H1 (cell line): ENCODE results near the gene AFTPH. TPM values are rescaled to one million over a fixed set of nuclear protein-coding genes. Genes with fewer than 3 reads are reported as not detected.

ENCODE experiments used
- CEBPB ChIP-seq: IDR thresholded peaks from 2 replicates; pipeline ENCODE4 v1.6.1; 2012; ENCODE audit warnings: low read depth, low read length
- CHD1 ChIP-seq: IDR thresholded peaks from 2 replicates; pipeline ENCODE4 v1.6.1; 2012; ENCODE audit warnings: low read depth, low read length, improper control_type of control experiment
- CREB1 ChIP-seq: IDR thresholded peaks from 2 replicates; pipeline ENCODE4 v1.6.1; 2012; ENCODE audit warnings: inconsistent platforms
- EZH2 ChIP-seq: fragments of 200-600 bp; sonication (generic); IDR thresholded peaks from 2 replicates; pipeline ENCODE4 v1.7.1; 2012; ENCODE audit warnings: low read depth, mild to moderate bottlenecking, moderate library complexity, low read length, inconsistent platforms; ENCODE audit not compliant: severe bottlenecking
- FOSL1 ChIP-seq: IDR thresholded peaks from 2 replicates; pipeline ENCODE4 v1.6.1; 2011; ENCODE audit warnings: mild to moderate bottlenecking, low read depth, low read length, moderate library complexity; ENCODE audit not compliant: insufficient read depth
- GABPA ChIP-seq: IDR thresholded peaks from 2 replicates; pipeline ENCODE4 v1.6.1; 2011; ENCODE audit warnings: mild to moderate bottlenecking, low read length, moderate library complexity, borderline replicate concordance; ENCODE audit not compliant: insufficient read depth
- GTF2F1 ChIP-seq: IDR thresholded peaks from 2 replicates; pipeline ENCODE4 v1.6.1; 2012; ENCODE audit warnings: low read depth, low read length, improper control_type of control experiment, borderline replicate concordance
- KDM4A ChIP-seq: IDR thresholded peaks from one replicate; pipeline ENCODE4 v1.7.1; 2012; ENCODE audit warnings: low read depth, mild to moderate bottlenecking, moderate library complexity, low read length, inconsistent platforms; ENCODE audit not compliant: severe bottlenecking
- KDM5A ChIP-seq: fragments of 200-600 bp; IDR thresholded peaks from 2 replicates; pipeline ENCODE4 v1.7.1; 2012; ENCODE audit warnings: mild to moderate bottlenecking, low read length, inconsistent platforms, mixed read lengths
- MAFK ChIP-seq: IDR thresholded peaks from 2 replicates; pipeline ENCODE4 v1.6.1; 2012; ENCODE audit warnings: low read depth, mild to moderate bottlenecking, improper control_type of control experiment, low read length
- NANOG ChIP-seq: IDR thresholded peaks from 2 replicates; pipeline ENCODE4 v1.6.1; 2011; ENCODE audit warnings: low read length, low read depth, mild to moderate bottlenecking, inconsistent platforms; ENCODE audit not compliant: insufficient read depth, poor library complexity, severe bottlenecking
- POU5F1 ChIP-seq: IDR thresholded peaks from 2 replicates; pipeline ENCODE4 v1.6.1; 2011; ENCODE audit warnings: low read depth, mild to moderate bottlenecking, low read length, moderate library complexity
- RFX5 ChIP-seq: IDR thresholded peaks from 2 replicates; pipeline ENCODE4 v1.6.1; 2011; ENCODE audit warnings: low read depth, low read length, improper control_type of control experiment, borderline replicate concordance
- SIRT6 ChIP-seq: IDR thresholded peaks from one replicate; pipeline ENCODE4 v1.7.1; 2012; ENCODE audit warnings: low read length, inconsistent platforms
- SP1 ChIP-seq: IDR thresholded peaks from 2 replicates; pipeline ENCODE4 v1.6.1; 2011; ENCODE audit warnings: low read depth, low read length
- SP2 ChIP-seq: IDR thresholded peaks from 2 replicates; pipeline ENCODE4 v1.6.1; 2012; ENCODE audit warnings: mild to moderate bottlenecking, low read length, inconsistent platforms
- SP4 ChIP-seq: IDR thresholded peaks from 2 replicates; pipeline ENCODE4 v1.6.1; 2012; ENCODE audit warnings: low read length, inconsistent platforms
- TBP ChIP-seq: IDR thresholded peaks from 2 replicates; pipeline ENCODE4 v1.6.1; 2011; ENCODE audit warnings: low read depth, low read length, improper control_type of control experiment
- polyA plus RNA-seq, 7 experiments: library from polyadenylated mRNA; depleted of rRNA in 3 of 7; stranded (reverse) in 5 of 7; unstranded in 2 of 7; fragments of >200 nt in 5 of 7; fragments of 200-250 nt in 2 of 7; gene quantifications; 1 replicate in 5 of 7; 2 replicates in 1 of 7; 4 replicates in 1 of 7; pipeline versions ENCODE4 v1.2.1 to v1.2.3, GENCODE V29; 2011 to 2013; ENCODE audit warnings: missing spikeins in 2 of 7, mixed read lengths in 2 of 7
- total RNA-seq: library from RNA; stranded (reverse); fragmentation: NEBNext Ultra II Directional; extraction: Animal tissue kit (Norgen Biotek cat#: 25700); gene quantifications from 2 replicates; pipeline ENCODE4 v1.2.1, GENCODE V29; 2021
- TF ChIP-seq, protein P1 (sequence below): IDR thresholded peaks from 2 replicates; pipeline ENCODE4 v1.6.1; 2011; ENCODE audit warnings: low read depth, mild to moderate bottlenecking, low read length; ENCODE audit not compliant: insufficient read depth
- TF ChIP-seq, protein P2 (sequence below): IDR thresholded peaks from 2 replicates; pipeline ENCODE4 v1.6.1; 2012; ENCODE audit warnings: low read length, inconsistent platforms
- TF ChIP-seq, protein P3 (sequence below): IDR thresholded peaks from 2 replicates; pipeline ENCODE4 v1.6.1; 2012; ENCODE audit warnings: inconsistent platforms

Gene AFTPH
- total and polyA plus RNA-seq, 2 of the 8 experiments (the other 6 are each of a cell fraction or from before 2014, with no cell fraction given), result 7.3 to 15.0 TPM

DNA sequence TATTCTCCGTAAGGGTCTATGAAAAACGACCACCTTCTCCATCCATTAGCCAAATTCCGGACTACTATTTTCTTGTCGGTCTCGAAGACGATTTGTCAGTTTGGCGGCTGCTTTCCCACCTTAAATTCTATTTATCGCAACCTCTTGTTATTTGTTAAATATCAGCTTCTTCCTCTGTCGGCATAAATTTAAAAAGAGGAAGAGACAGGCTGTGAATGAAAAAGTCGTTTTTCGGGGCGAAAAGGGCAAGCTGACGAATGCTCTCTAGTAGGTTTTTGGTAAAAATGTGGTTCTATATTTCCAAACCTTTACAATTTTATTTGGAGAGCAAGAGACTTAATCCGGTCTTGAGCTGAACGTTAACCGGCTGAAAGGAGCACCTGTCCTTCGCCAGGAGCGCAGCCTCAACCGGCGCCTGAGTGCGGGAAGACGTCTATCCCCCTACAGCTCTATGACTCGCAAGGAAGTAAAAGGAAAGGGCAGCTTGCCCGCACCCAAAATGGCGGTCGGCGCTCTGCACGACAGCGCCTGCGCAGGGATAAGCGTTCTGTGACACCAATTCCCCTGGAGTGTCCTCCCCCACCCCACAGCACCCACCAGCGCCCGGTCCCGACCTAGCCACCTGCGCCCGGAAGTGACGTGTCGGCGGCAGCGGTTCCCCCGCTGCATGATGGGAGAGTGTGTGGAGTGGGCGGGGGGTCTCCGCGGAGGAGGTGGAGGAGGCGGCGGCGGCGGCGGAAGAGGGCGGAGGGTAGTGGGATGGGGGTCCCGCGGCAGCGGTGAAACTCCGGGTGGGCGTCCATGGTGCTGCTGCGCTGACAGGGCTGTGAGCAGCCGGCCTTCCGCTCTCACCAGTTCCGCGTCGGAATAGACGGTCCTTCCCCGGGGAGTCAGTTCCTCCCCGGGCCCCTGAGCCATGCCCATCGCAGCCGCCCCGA is at the start of gene AFTPH (continued):
- TF ChIP-seq CEBPB (no peak), SP2 (no peak), SP1 (no peak), GABPA (peak; percentile 80; the same call in 1 of the 2 replicates), CHD1 (no peak), RFX5 (no peak), POU5F1 (no peak), FOSL1 (no peak), SP4 (no peak; the same call in 1 of the 2 replicates), EZH2 (no peak), NANOG (peak; percentile 33), TBP (peak; percentile 77), SIRT6 (no peak), GTF2F1 (0 out of 2 replicates have a peak, but pooled peaks have one; percentile 23), KDM4A (no peak), CREB1 (peak; percentile 93), MAFK (no peak), KDM5A (no peak)
- TF ChIP-seq, protein P1, sequence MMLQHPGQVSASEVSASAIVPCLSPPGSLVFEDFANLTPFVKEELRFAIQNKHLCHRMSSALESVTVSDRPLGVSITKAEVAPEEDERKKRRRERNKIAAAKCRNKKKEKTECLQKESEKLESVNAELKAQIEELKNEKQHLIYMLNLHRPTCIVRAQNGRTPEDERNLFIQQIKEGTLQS, result no peak
- TF ChIP-seq, protein P2, sequence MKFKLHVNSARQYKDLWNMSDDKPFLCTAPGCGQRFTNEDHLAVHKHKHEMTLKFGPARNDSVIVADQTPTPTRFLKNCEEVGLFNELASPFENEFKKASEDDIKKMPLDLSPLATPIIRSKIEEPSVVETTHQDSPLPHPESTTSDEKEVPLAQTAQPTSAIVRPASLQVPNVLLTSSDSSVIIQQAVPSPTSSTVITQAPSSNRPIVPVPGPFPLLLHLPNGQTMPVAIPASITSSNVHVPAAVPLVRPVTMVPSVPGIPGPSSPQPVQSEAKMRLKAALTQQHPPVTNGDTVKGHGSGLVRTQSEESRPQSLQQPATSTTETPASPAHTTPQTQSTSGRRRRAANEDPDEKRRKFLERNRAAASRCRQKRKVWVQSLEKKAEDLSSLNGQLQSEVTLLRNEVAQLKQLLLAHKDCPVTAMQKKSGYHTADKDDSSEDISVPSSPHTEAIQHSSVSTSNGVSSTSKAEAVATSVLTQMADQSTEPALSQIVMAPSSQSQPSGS, result no peak
- TF ChIP-seq, protein P3, sequence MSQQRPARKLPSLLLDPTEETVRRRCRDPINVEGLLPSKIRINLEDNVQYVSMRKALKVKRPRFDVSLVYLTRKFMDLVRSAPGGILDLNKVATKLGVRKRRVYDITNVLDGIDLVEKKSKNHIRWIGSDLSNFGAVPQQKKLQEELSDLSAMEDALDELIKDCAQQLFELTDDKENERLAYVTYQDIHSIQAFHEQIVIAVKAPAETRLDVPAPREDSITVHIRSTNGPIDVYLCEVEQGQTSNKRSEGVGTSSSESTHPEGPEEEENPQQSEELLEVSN, result peak; percentile 51; the same call in 1 of the 2 replicates
